ENCODE data around the gene CFAP206. TPM values are rescaled to one million over a fixed set of nuclear protein-coding genes. Genes with fewer than 3 reads are reported as not detected.

The CFAP206 gene
- total RNA-seq, 1 experiment from 2014 or later = 0.54 TPM

- CTCF ChIA-PET = no interaction called here
These were observed 94.2 kb downstream of the CFAP206 start for GRCh38 chr6:87501809-87502572.

More at GRCh38 chr6:87501809-87502572, 94.2 kb downstream of the CFAP206 start:
- H3K9me2 ChIP-seq (ENCODE audit: insufficient read depth) = no peaks in the 10 kb centered on the region
- no peaks in the 10 kb centered on the region for H3K27me3 ChIP-seq (ENCODE audit: insufficient read depth, low read length)
- TF ChIP-seq REST (IDR thresholded peaks at IDR 0.05; ENCODE audit: low read depth) (no peak), POLR2A (IDR thresholded peaks at IDR 0.05; ENCODE audit: borderline replicate concordance, extremely low read depth, insufficient read depth, insufficient read length) (no peak), CEBPB (IDR thresholded peaks at IDR 0.05; ENCODE audit: low read depth) (no peak), TCF7L2 (IDR thresholded peaks at IDR 0.05; ENCODE audit: borderline replicate concordance, extremely low read depth, insufficient read depth, insufficient read length) (no peak), JUND (IDR thresholded peaks at IDR 0.05) (no peak), SIN3A (IDR thresholded peaks at IDR 0.05; ENCODE audit: low read depth) (no peak), POLR2AphosphoS5 (IDR thresholded peaks at IDR 0.05; ENCODE audit: low read depth, low read length) (no peak)
- ChIA-PET RAD21 (ENCODE audit: low non-redundant PET in 1 of 2, low total read pairs in 2 of 2, uncharacterized antibody in 2 of 2, unreplicated experiment in 2 of 2) (no interaction called here), POLR2A (no interaction called here)
- ATAC-seq (no peak), DNase-seq (ENCODE audit: low read depth, low spot score) (no peak)
- H3K36me3 ChIP-seq (ENCODE audit: control insufficient read depth in 1 of 2, insufficient read depth in 2 of 2, low read length in 2 of 2) = peaks cover 9 to 21% of the 10 kb centered on the region in 2 experiments; a peak in 2 of 4 replicates
- H3K27ac ChIP-seq (ENCODE audit: low read depth, low read length) = no peak overlapping the region
- no peaks in the 10 kb centered on the region for H4K20me1 ChIP-seq (ENCODE audit: insufficient read depth)
- no peak overlapping the region for H2AFZ ChIP-seq (ENCODE audit: low read depth, low read length, poor library complexity, severe bottlenecking)
- H3K4me1 ChIP-seq (ENCODE audit: control insufficient read depth in 1 of 2, insufficient read depth in 2 of 2, low read length in 2 of 2) = peaks cover 0 to 5% of the 10 kb centered on the region in 2 experiments; a peak in 2 of 4 replicates
- no TSS peak for BruUV-seq (replicated peaks)
- H3K9ac ChIP-seq (ENCODE audit: low read length) = no peak overlapping the region
- no peak overlapping the region for H3K4me3 ChIP-seq (replicated peaks in 1 of 2; ENCODE audit: low read depth in 1 of 2, low read length in 2 of 2)
- intact Hi-C loops (cut with micrococcal nuclease) = no loop called here
- H3K79me2 ChIP-seq (ENCODE audit: insufficient read depth, low read length) = peaks cover 11% of the 10 kb centered on the region
- no peaks in the 10 kb centered on the region for H3K9me3 ChIP-seq (ENCODE audit: control insufficient read depth in 1 of 2, insufficient read depth in 1 of 2, low read depth in 1 of 2, low read length in 2 of 2)
- H3K4me2 ChIP-seq (ENCODE audit: low read length) = no peak overlapping the region

All from HCT116 (cell line).